HG02588 (cell line): ENCODE data around the gene TMEM204.

Experiments
- ATAC-seq: cut with Tn5 transposase; IDR thresholded peaks from one replicate; pipeline ENCODE4 v1.9.1; 2021; ENCODE audit warnings: mild to moderate bottlenecking, moderate library complexity; ENCODE audit not compliant: unreplicated experiment

TMEM204 gene

DNA sequence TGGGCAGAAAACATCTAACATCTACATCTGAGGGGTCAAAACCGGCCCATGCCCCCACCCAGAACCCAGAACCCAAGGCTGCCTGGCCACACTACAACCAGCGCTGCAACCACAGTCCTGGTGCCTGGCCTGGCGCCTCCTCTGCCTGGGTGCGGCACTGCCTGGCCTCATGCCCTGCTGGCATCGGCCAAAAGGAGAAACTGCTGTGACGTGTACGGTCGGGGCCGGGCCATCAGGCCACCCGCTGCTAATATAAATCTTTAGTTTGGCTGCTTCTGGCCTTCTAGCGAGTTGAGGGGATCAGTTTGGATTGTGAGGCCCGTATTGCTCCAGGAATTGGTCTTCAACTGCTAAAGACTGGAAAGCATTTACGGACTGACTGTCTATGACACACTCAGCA, 22.8 kb downstream of the TMEM204 start:
- no peak for ATAC-seq

DNA sequence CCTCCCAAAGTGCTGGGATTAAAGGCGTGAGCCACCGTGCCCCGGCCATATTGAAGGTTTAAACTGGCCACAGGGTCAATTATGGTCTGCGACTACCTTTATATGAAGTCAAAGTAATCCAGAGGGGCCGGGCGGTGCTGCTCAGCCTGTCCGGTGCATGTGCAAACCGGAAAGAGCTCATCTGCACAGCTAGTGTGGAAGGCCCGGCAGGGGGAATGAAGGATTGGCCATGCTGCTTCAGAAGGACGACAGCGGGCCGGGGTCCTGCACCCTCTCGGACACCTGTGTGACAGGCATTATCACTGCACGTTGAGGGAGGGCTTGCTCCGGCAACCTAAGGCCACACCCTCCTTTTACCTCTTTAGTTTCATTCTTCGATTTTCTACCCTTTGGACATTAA, 23.6 kb downstream of the TMEM204 start:
- no peak for ATAC-seq

- ATAC-seq = no peak
These were observed 24.1 kb downstream of the TMEM204 start for GRCh38 chr16:1557576-1557975.

DNA sequence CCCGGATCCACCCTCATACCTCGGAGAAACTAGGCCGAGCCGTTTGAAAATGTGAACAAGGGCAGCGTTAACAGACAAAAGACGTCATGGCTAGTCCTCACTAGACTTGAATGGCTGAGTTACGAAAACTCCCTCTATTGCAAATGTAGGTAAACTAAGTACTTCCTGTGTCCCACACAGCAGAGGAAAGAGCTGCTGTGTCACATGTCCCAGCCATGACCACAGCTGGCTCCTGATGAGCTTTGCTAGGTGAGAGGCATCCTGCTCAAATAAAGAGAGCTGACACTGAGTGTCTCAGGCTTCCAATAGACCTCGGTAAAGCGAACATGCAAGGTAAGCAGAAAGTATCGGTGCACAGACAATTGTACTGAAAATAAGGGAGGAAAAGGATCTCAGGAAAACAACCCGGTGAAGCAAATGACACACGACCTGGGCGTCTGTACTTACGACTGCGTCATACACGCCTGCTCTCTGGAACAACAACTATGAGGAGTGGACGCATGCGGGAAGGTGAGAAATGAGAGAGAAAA, 26.0 kb downstream of the TMEM204 start:
- ATAC-seq = no peak

- ATAC-seq = no peak
These were observed 26.7 kb downstream of the TMEM204 start for GRCh38 chr16:1560153-1560552.

DNA sequence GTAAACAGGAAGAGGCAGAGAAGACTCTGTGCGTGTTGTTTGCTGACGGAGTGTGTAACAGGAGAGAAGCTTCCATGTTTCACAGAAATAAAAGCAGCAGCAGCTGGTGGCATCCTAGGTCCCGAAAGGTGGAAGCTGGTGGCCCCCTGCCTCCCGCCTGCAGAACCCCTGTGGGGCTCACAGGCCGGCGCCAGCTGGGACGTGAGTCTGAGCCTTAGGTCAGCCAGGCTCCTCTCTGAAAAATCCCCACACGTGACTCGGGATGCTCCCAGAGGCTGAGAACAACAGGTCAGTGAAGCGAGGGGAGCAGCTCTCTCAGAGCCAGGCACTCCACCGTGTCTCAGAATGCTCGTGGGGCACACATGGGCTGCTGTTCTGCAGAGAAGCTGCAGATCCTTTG, 27.4 kb downstream of the TMEM204 start:
- no peak for ATAC-seq

DNA sequence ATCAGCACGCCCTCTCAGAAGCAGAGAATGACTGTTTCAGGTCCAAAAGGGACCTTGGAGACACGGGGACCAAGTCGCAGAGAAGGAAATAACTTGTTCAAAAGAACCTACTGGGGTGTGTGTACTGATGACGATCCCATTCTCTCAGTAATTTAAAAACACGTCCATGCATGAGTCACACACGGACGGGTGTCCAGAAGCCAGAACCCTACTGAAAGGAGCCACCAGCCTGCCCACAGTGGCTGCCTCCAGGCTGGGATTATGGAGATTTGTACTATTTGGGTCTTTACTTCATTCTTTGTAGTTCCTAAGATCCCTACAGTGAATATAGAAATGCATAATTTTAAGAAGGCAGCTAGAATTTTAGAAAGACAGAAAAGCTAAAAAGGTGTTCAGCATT, 27.8 kb downstream of the TMEM204 start:
- ATAC-seq = no peak

- no peak for ATAC-seq
These were observed 28.4 kb downstream of the TMEM204 start for GRCh38 chr16:1561836-1562235.

DNA sequence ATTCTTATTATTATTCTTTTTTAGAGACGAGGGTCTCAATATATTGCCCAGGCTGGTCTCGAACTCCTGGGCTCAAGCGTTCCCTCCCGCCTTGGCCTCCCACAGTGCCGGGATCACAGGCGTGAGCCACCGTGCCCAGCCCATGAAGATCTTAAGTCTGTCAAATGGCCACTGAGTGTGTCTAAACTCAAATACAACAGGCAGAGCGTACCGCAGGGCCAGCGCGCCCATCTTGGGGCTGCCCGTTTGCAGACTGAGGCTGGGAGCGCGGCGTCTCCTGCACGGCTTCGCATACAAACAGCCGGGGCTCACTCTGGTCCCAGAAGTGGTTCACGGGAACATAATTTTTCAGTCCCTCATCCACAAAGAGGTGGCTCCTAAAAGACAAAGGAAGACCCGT, 30.3 kb downstream of the TMEM204 start:
- ATAC-seq = no peak

DNA sequence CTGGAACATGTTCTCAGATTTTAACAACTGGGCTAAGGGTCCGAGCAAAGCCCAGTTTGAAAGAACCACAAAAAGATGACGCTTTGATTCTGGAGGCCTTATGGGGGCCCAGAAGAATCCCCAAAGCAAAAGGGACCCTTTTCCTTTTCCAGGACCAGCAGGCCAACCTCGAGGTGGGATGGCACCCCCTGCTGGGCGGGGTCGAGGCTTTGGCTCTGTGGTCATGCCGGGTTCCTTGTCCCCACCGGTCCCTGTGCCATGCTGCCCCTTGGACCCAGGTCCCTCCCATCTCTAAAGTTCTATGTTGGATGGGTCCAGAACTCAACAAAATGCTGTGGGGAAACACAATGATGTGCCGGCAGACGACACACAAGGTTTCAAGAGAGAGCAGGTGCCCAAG, 30.9 kb downstream of the TMEM204 start:
- ATAC-seq = no peak

- ATAC-seq = no peak
These were observed 31.8 kb downstream of the TMEM204 start for GRCh38 chr16:1565083-1565805.

GRCh38 chr16:1567988-1568387, 34.5 kb downstream of the TMEM204 start:
- no peak for ATAC-seq

DNA sequence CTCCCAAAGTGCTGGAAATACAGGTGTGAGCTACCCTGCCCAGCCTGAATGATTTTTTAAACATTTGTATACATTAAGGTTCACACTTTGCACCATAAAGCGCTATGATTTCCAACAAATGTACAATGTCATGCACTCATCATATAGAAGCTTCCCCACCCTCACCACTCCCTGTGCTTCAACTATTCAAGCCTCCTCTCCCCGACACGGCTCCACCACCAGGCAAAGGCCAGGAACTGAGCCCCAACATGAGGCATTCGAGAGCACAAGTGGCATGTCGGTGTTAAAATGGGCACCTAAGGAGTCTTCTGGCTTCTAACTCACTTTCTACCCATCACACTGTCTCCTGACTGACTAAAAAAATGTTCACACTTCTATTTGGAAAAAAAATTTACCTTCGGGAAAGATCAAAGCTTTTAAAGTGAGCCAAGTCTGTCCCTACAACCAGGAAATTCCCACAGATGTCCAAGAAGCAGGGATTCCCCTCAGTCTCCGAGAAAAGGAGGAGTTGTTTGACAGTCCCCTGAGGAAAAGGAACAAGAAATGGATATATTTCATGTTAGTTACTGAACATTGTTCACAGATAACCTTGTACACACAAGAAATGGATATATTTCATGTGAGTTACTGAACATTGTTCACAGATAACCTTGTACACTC, 37.7 kb downstream of the TMEM204 start:
- no peak for ATAC-seq

- no peak for ATAC-seq
These were observed 39.2 kb downstream of the TMEM204 start for GRCh38 chr16:1572673-1573072.

DNA sequence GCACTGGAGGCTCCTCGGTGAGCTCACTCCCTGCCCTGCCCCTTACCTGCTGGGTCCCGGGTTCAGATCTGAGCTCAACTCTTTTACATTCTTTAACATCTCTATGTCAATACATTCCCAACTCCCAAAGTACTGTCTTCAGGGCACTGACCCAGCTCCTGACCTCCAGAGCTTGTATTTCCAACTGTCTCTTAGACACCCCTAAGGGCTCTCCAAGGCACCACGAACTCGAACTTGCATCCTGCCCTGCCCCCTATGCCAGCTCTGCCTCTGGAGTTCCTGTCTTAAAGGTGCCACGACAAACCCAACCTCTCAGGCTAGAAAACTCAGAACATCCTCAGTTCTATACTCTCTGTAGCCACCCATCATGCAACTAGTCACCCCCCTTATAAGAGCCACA, 39.8 kb downstream of the TMEM204 start:
- no peak for ATAC-seq

GRCh38 chr16:1575578-1575977, 42.1 kb downstream of the TMEM204 start:
- ATAC-seq = no peak

DNA sequence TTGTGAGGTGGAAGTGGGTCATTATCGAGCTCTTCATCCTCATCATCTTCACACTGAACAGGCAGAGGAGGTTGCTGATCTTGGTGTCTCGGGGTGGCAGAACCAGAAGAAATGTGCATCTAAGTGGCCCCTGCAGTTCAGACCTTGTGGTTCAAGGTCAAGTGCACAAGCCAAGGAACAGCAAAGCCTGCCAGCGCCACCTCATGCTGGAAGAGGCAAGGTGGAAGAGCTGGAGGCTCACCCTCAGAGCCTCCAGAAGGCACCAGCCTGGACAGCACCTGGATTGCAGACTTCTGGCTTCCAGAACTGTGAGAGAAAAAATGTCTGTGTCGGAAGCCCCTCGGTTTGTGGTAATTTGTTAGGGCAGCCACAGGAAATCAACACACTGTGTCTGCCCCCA, 45.7 kb downstream of the TMEM204 start:
- no peak for ATAC-seq

GRCh38 chr16:1580256-1580655, 46.8 kb downstream of the TMEM204 start:
- no peak for ATAC-seq

GRCh38 chr16:1580956-1581355, 47.5 kb downstream of the TMEM204 start:
- no peak for ATAC-seq

DNA sequence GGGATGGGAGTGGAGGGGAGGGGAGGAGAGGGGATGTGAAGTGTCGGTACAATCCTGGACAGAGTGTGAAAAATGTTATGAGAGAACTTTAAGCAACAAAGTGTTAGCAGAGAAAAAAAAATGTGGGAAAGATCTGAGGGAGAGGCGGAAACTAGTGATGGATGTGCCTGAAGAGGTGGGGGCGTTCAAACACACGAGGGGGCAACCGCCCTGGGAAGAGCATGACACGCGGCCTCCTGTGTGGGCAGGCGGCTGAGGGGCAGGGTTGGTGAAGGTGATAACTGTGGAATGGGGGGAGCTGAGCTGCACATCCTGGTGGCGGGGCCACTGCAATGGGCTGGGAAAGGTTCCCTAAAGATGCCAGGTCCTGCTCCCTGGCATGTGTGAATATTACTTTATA, 48.3 kb downstream of the TMEM204 start:
- no peak for ATAC-seq

GRCh38 chr16:1583180-1583579, 49.7 kb downstream of the TMEM204 start:
- ATAC-seq = no peak

DNA sequence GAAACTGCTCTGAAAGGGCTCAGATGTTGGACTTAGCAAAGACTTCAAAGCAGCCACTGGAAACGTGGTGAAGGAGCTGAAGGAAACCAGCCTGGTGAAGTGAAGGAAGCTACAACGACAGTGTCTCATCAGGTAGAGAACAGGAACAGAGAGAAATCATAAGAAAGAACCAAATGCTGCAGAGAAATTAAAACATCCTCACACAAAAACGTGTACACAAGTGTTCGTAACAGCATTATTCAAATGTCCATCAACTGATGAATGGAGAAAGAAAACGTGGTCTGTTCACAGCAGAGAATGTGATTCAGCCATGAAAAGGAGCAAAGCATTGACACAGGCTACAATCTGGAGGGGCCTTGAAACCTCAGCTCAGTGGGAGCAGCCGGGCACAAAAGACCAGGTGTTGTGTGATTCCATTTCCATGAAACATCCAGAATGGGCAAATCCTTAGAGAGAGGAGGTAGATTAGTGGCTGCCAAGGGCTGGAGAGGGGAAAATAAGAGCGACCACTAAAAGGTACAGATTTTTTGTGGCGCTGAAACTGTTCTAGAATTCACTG, 51.5 kb downstream of the TMEM204 start:
- ATAC-seq = no peak
